H9 (cell line): ENCODE data around the gene AACS. TPM values are rescaled to one million over a fixed set of nuclear protein-coding genes. Genes with fewer than 3 reads are reported as not detected.
A peak's percentile ranks its signal among the peaks of the same experiment; 100 is the strongest.

ENCODE experiments used
- DNase-seq: peaks from one replicate; pipeline ENCODE4 v3.0.0-alpha.2; 2017
- H2AFZ ChIP-seq: one replicate; pipeline ENCODE4 v1.6.1; 2013; ENCODE audit warnings: mild to moderate bottlenecking, low read length, control low read depth, moderate library complexity
- H2AK5ac ChIP-seq: 2 replicates; pipeline ENCODE4 v1.6.1; 2013; ENCODE audit warnings: low read length, control low read depth, mixed read lengths; ENCODE audit not compliant: insufficient read length
- H2BK120ac ChIP-seq: one replicate; pipeline ENCODE4 v1.6.1; 2013; ENCODE audit warnings: low read depth, mild to moderate bottlenecking, low read length, control low read depth, inconsistent platforms; ENCODE audit not compliant: poor library complexity, severe bottlenecking
- H2BK12ac ChIP-seq: 2 replicates; pipeline ENCODE4 v1.6.1; 2013; ENCODE audit warnings: low read length, control low read depth, mixed read lengths, low read depth; ENCODE audit not compliant: insufficient read length
- H2BK15ac ChIP-seq: 2 replicates; pipeline ENCODE4 v1.6.1; 2013; ENCODE audit warnings: low read depth, low read length, control low read depth
- H2BK20ac ChIP-seq: one replicate; pipeline ENCODE4 v1.6.1; 2013; ENCODE audit warnings: low read depth, mild to moderate bottlenecking, low read length, control low read depth, inconsistent platforms; ENCODE audit not compliant: poor library complexity, severe bottlenecking
- H2BK5ac ChIP-seq: 2 replicates; pipeline ENCODE4 v1.6.1; 2013; ENCODE audit warnings: low read length, control low read depth, mixed read lengths; ENCODE audit not compliant: insufficient read length
- H3K14ac ChIP-seq: 2 replicates; pipeline ENCODE4 v1.6.1; 2013; ENCODE audit warnings: low read length, control low read depth; ENCODE audit not compliant: insufficient read depth
- H3K18ac ChIP-seq: 2 replicates; pipeline ENCODE4 v1.6.1; 2013; ENCODE audit warnings: low read depth, mild to moderate bottlenecking, mixed read lengths, low read length, control low read depth; ENCODE audit not compliant: insufficient read length
- H3K23ac ChIP-seq: 2 replicates; pipeline ENCODE4 v1.6.1; 2013; ENCODE audit warnings: low read length, control low read depth, mixed read lengths, low read depth; ENCODE audit not compliant: insufficient read length
- H3K23me2 ChIP-seq: 2 replicates; pipeline ENCODE4 v1.6.1; 2013; ENCODE audit warnings: low read depth, mild to moderate bottlenecking, mixed read lengths, low read length, control low read depth; ENCODE audit not compliant: insufficient read length, poor library complexity, severe bottlenecking
- H3K27ac ChIP-seq: 2 replicates; pipeline ENCODE4 v1.5.1; 2013; ENCODE audit warnings: low read length, control low read depth, mixed read lengths, low read depth; ENCODE audit not compliant: insufficient read length
- H3K27me3 ChIP-seq: 2 replicates; pipeline ENCODE4 v1.6.1; 2013; ENCODE audit warnings: low read length, control low read depth, inconsistent platforms; ENCODE audit not compliant: insufficient read depth
- H3K4ac ChIP-seq: 2 replicates; pipeline ENCODE4 v1.6.1; 2013; ENCODE audit warnings: low read depth, mild to moderate bottlenecking, control low read depth, inconsistent platforms, low read length, moderate library complexity
- H3K4me1 ChIP-seq: 2 replicates; pipeline ENCODE4 v1.6.1; 2013; ENCODE audit warnings: low read length, control low read depth, inconsistent platforms; ENCODE audit not compliant: insufficient read depth
- H3K4me2 ChIP-seq: 2 replicates; pipeline ENCODE4 v1.6.1; 2013; ENCODE audit warnings: low read length, control low read depth, mixed read lengths; ENCODE audit not compliant: insufficient read length, insufficient read depth
- H3K56ac ChIP-seq: 2 replicates; pipeline ENCODE4 v1.6.1; 2013; ENCODE audit warnings: low read depth, mild to moderate bottlenecking, mixed read lengths, low read length, control low read depth; ENCODE audit not compliant: insufficient read length
- H3K79me1 ChIP-seq: 2 replicates; pipeline ENCODE4 v1.6.1; 2013; ENCODE audit warnings: low read depth, mild to moderate bottlenecking, moderate library complexity, low read length, control low read depth, inconsistent platforms; ENCODE audit not compliant: insufficient read depth, poor library complexity, severe bottlenecking
- H3K79me2 ChIP-seq: 2 replicates; pipeline ENCODE4 v1.6.1; 2013; ENCODE audit warnings: low read length, control low read depth, inconsistent platforms; ENCODE audit not compliant: insufficient read depth
- H3K9ac ChIP-seq: 2 replicates; pipeline ENCODE4 v1.6.1; 2013; ENCODE audit warnings: low read length, control low read depth, mixed read lengths; ENCODE audit not compliant: insufficient read length; ENCODE audit errors: extremely low read depth
- H3K9me3 ChIP-seq: one replicate; pipeline ENCODE4 v1.6.1; 2013; ENCODE audit warnings: low read depth, low read length, inconsistent platforms; ENCODE audit not compliant: control insufficient read depth
- H3T11ph ChIP-seq: one replicate; pipeline ENCODE4 v1.6.1; 2013; ENCODE audit warnings: mild to moderate bottlenecking, low read length, control low read depth, inconsistent platforms
- H4K20me1 ChIP-seq: one replicate; pipeline ENCODE4 v1.6.1; 2013; ENCODE audit not compliant: control insufficient read depth, insufficient read length, insufficient read depth
- H4K5ac ChIP-seq: 2 replicates; pipeline ENCODE4 v1.6.1; 2013; ENCODE audit warnings: low read depth, mild to moderate bottlenecking, mixed read lengths, low read length, control low read depth; ENCODE audit not compliant: insufficient read length
- H4K8ac ChIP-seq: replicated peaks from 2 replicates; pipeline ENCODE4 v1.6.1; 2013; ENCODE audit warnings: low read length, control low read depth, mixed read lengths, low read depth; ENCODE audit not compliant: insufficient read length
- H4K91ac ChIP-seq: 2 replicates; pipeline ENCODE4 v1.6.1; 2013; ENCODE audit warnings: low read depth, mild to moderate bottlenecking, moderate library complexity, mixed read lengths, low read length, control low read depth; ENCODE audit not compliant: insufficient read length
- H3K27ac Mint-ChIP-seq, 3 experiments: 2 replicates in 2 of 3; 3 replicates in 1 of 3; pipeline ENCODE4 v1.8.0; 2020 to 2021; ENCODE audit warnings: mixed read lengths in 3 of 3, mild to moderate bottlenecking in 1 of 3, moderate library complexity in 1 of 3
- H3K27me3 Mint-ChIP-seq: 2 replicates; pipeline ENCODE4 v1.8.0; 2021; ENCODE audit warnings: low read depth, mild to moderate bottlenecking, moderate library complexity, mixed read lengths
- H3K36me3 Mint-ChIP-seq, 3 experiments: 2 replicates in 2 of 3; 3 replicates in 1 of 3; pipeline ENCODE4 v1.8.0; 2020 to 2021; ENCODE audit warnings: low read depth in 3 of 3, mixed read lengths in 3 of 3; ENCODE audit not compliant: insufficient read depth in 1 of 3
- H3K4me1 Mint-ChIP-seq, 2 experiments: 2 replicates each; pipeline ENCODE4 v1.8.0; 2020; ENCODE audit warnings: mixed read lengths in 2 of 2
- H3K4me3 Mint-ChIP-seq, 2 experiments: 2 replicates in 1 of 2; 3 replicates in 1 of 2; pipeline ENCODE4 v1.8.0; 2020 to 2021; ENCODE audit warnings: mild to moderate bottlenecking in 2 of 2, mixed read lengths in 2 of 2, moderate library complexity in 1 of 2
- H3K9me3 Mint-ChIP-seq, 2 experiments: 2 replicates in 1 of 2; 3 replicates in 1 of 2; pipeline ENCODE4 v1.8.0; 2020; ENCODE audit warnings: mild to moderate bottlenecking in 2 of 2, mixed read lengths in 2 of 2, moderate library complexity in 1 of 2
- WGBS: extraction: QIAGEN DNeasy Blood & Tissue Kit; methylation state at CpG from one replicate; pipeline ENCODE4 v1.1.7; 2013; ENCODE audit warnings: missing lambda C conversion rate, low lambda C conversion rate, mixed read lengths; ENCODE audit not compliant: insufficient read length; ENCODE audit errors: extremely low coverage; 5-methylcytosine and 5-hydroxymethylcytosine counted together
- total RNA-seq: library from RNA; stranded (reverse); gene quantifications from 2 replicates; pipeline ENCODE4 v1.2.1, GENCODE V29; 2021
- TF ChIP-seq, protein P1 (sequence below): fragments of 200-600 bp; sonication (generic); conservative IDR thresholded peaks from 3 replicates; pipeline ENCODE4 v1.8.0; 2021; ENCODE audit warnings: antibody characterized with exemption, mild to moderate bottlenecking

The AACS gene
- total RNA-seq, 1 experiment from 2014 or later = 35.0 TPM

DNA sequence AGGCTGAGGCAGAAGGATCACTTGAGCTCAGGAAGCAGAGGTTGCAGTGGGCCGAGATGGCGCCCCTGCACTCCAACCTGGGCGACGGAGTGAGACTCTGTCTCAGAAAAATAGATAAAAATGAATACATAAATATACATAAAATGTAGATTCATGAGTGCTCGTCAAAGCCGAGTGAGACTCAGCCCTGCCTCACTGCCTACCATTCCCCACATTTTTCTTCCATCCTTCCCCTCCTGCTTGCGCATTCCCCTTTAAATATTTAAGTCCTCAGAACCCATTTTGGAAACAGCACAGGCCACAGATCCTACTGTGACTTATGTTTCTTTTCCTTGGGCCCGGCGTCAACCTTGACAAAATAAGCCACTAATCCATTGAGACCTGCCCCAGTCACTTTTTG lies 31.9 kb upstream of the AACS start:
- H2BK15ac ChIP-seq = no peak overlapping the region
- no peaks in the 10 kb centered on the region for H3K79me1 ChIP-seq
- Mint-ChIP-seq H3K27ac (peak overlapping the region in 1 of 3 experiments; percentile 41; a peak in 3 of 7 replicates), H3K4me1 (peaks cover 5% of the 10 kb centered on the region in 2 experiments), H3K9me3 (peaks cover 4 to 10% of the 10 kb centered on the region in 2 experiments), H3K36me3 (peaks cover 3 to 5% (median 4%) of the 10 kb centered on the region in 3 experiments; a peak in 4 of 7 replicates), H3K4me3 (no peak overlapping the region), H3K27me3 (no peaks in the 10 kb centered on the region)
- H3K23ac ChIP-seq = no peak overlapping the region
- no peaks in the 10 kb centered on the region for H3K23me2 ChIP-seq
- H2BK5ac ChIP-seq = no peak overlapping the region
- no peaks in the 10 kb centered on the region for H3K4me1 ChIP-seq
- H4K91ac ChIP-seq = no peak overlapping the region
- DNase-seq = no peak
- H2BK120ac ChIP-seq = no peak overlapping the region
- no peaks in the 10 kb centered on the region for H3K9me3 ChIP-seq
- no peaks in the 10 kb centered on the region for H4K20me1 ChIP-seq
- no peak overlapping the region for H3T11ph ChIP-seq
- no peak overlapping the region for H4K5ac ChIP-seq
- H2BK12ac ChIP-seq = no peak overlapping the region
- H3K14ac ChIP-seq = no peak overlapping the region
- no peak overlapping the region for H3K18ac ChIP-seq
- H4K8ac ChIP-seq = no peak overlapping the region
- H3K27ac ChIP-seq = no peak overlapping the region
- H2BK20ac ChIP-seq = no peak overlapping the region
- no peak overlapping the region for H3K4ac ChIP-seq
- H3K79me2 ChIP-seq = no peaks in the 10 kb centered on the region
- no peak overlapping the region for H3K56ac ChIP-seq
- no peak overlapping the region for H2AFZ ChIP-seq
- no CpG with 5 or more reads among the region's 9 CpGs for WGBS
- TF ChIP-seq, protein P1, sequence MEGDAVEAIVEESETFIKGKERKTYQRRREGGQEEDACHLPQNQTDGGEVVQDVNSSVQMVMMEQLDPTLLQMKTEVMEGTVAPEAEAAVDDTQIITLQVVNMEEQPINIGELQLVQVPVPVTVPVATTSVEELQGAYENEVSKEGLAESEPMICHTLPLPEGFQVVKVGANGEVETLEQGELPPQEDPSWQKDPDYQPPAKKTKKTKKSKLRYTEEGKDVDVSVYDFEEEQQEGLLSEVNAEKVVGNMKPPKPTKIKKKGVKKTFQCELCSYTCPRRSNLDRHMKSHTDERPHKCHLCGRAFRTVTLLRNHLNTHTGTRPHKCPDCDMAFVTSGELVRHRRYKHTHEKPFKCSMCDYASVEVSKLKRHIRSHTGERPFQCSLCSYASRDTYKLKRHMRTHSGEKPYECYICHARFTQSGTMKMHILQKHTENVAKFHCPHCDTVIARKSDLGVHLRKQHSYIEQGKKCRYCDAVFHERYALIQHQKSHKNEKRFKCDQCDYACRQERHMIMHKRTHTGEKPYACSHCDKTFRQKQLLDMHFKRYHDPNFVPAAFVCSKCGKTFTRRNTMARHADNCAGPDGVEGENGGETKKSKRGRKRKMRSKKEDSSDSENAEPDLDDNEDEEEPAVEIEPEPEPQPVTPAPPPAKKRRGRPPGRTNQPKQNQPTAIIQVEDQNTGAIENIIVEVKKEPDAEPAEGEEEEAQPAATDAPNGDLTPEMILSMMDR = no peak
- H3K27me3 ChIP-seq = no peaks in the 10 kb centered on the region
- H3K4me2 ChIP-seq = no peak overlapping the region
- H3K9ac ChIP-seq = no peak overlapping the region
- no peak overlapping the region for H2AK5ac ChIP-seq
